ENCODE results near the gene COL17A1.

COL17A1 gene

GRCh38 chr10:104117839-104118323, 32.2 kb upstream of the COL17A1 start:
- no peak overlapping the region for H3K4me3 ChIP-seq (replicated peaks; ENCODE audit: insufficient read depth, low read length)
- no peak overlapping the region for H3K27ac ChIP-seq (replicated peaks)
- H3K27me3 ChIP-seq (ENCODE audit: insufficient read depth, poor library complexity, severe bottlenecking), result no peaks in the 10 kb centered on the region
- no peak for DNase-seq (ENCODE audit: low read depth in 1 of 2, low spot score in 1 of 2)
- TF ChIP-seq REST (IDR thresholded peaks at IDR 0.05; ENCODE audit: insufficient replicate concordance, low read depth) (no peak), CTCF (IDR thresholded peaks at IDR 0.05; ENCODE audit: insufficient read depth, low read length) (no peak), SPI1 (IDR thresholded peaks at IDR 0.05; ENCODE audit: borderline replicate concordance, low read depth) (no peak), GABPA (IDR thresholded peaks at IDR 0.05; ENCODE audit: low read depth) (no peak)

GRCh38 chr10:104113376-104113956, 27.8 kb upstream of the COL17A1 start:
- Histone ChIP-seq H3K27me3 (ENCODE audit: insufficient read depth, poor library complexity, severe bottlenecking) (peaks cover 4% of the 10 kb centered on the region), H3K27ac (replicated peaks) (no peak overlapping the region), H3K4me3 (replicated peaks; ENCODE audit: insufficient read depth, low read length) (no peak overlapping the region)
- no peak for DNase-seq (ENCODE audit: low read depth in 1 of 2, low spot score in 1 of 2)
- TF ChIP-seq GABPA (IDR thresholded peaks at IDR 0.05; ENCODE audit: low read depth) (no peak), SPI1 (IDR thresholded peaks at IDR 0.05; ENCODE audit: borderline replicate concordance, low read depth) (peak; percentile 60; the same call in 1 of the 2 replicates)

GRCh38 chr10:104109908-104110662, 24.4 kb upstream of the COL17A1 start:
- no peak overlapping the region for H3K27ac ChIP-seq (replicated peaks)
- H3K27me3 ChIP-seq (ENCODE audit: insufficient read depth, poor library complexity, severe bottlenecking), result peaks cover 4% of the 10 kb centered on the region
- TF ChIP-seq CTCF (IDR thresholded peaks at IDR 0.05; ENCODE audit: insufficient read depth, low read length), result no peak
- TF ChIP-seq REST (IDR thresholded peaks at IDR 0.05; ENCODE audit: insufficient replicate concordance, low read depth), result no peak
- TF ChIP-seq SPI1 (IDR thresholded peaks at IDR 0.05; ENCODE audit: borderline replicate concordance, low read depth), result no peak
- TF ChIP-seq POLR2AphosphoS5 (IDR thresholded peaks at IDR 0.05; ENCODE audit: low read depth), result no peak
- no peak for TF ChIP-seq GABPA (IDR thresholded peaks at IDR 0.05; ENCODE audit: low read depth)
- DNase-seq (ENCODE audit: low read depth in 1 of 2, low spot score in 1 of 2), result no peak
- H3K4me3 ChIP-seq (replicated peaks; ENCODE audit: insufficient read depth, low read length), result no peak overlapping the region

- TF ChIP-seq CTCF (IDR thresholded peaks at IDR 0.05; ENCODE audit: insufficient read depth, low read length) (no peak), REST (IDR thresholded peaks at IDR 0.05; ENCODE audit: insufficient replicate concordance, low read depth) (no peak), SPI1 (IDR thresholded peaks at IDR 0.05; ENCODE audit: borderline replicate concordance, low read depth) (no peak), POLR2AphosphoS5 (IDR thresholded peaks at IDR 0.05; ENCODE audit: low read depth) (no peak), GABPA (IDR thresholded peaks at IDR 0.05; ENCODE audit: low read depth) (no peak)
- Histone ChIP-seq H3K27me3 (ENCODE audit: insufficient read depth, poor library complexity, severe bottlenecking) (no peaks in the 10 kb centered on the region), H3K27ac (replicated peaks) (no peak overlapping the region), H3K4me3 (replicated peaks; ENCODE audit: insufficient read depth, low read length) (no peak overlapping the region)
- DNase-seq (ENCODE audit: low read depth in 1 of 2, low spot score in 1 of 2), result no peak
Observed at GRCh38 chr10:104104926-104105325, 19.2 kb upstream of the COL17A1 start.

Measured in HL-60 (cell line).